Measurements from ENCODE around the gene REV3L. TPM values are rescaled to one million over a fixed set of nuclear protein-coding genes. Genes with fewer than 3 reads are reported as not detected.

REV3L gene
- total and polyA plus RNA-seq, 2 of the 8 experiments (the other 6 are each of a cell fraction or from before 2014, with no cell fraction given): 2.1 to 6.6 TPM

GRCh38 chr6:111259089-111259831 lies 223.8 kb downstream of the REV3L start (continued):
- TF ChIP-seq ATF2 (IDR thresholded peaks at IDR 0.05; ENCODE audit: low read length) (peak; percentile 78), SIN3A (conservative IDR thresholded peaks at IDR 0.05 in 1 of 2, IDR thresholded peaks at IDR 0.05 in 1 of 2; ENCODE audit: low read depth in 1 of 2, low read length in 2 of 2) (peak; percentile 51 to 98; a peak in 2 of 4 replicates), YY1 (IDR thresholded peaks at IDR 0.05; ENCODE audit: low read depth, low read length) (no peak), TAF1 (IDR thresholded peaks at IDR 0.05; ENCODE audit: low read depth, low read length) (peak; percentile 67), CTCF (IDR thresholded peaks at IDR 0.05; ENCODE audit: control extremely low read depth in 1 of 3, insufficient read depth in 1 of 3, low read depth in 1 of 3, low read length in 3 of 3) (peak; percentile 85 to 99 (median 93)), CREB1 (IDR thresholded peaks at IDR 0.05) (peak; percentile 81), GABPA (IDR thresholded peaks at IDR 0.05; ENCODE audit: borderline replicate concordance, insufficient read depth, low read length) (peak; percentile 89), PHF8 (conservative IDR thresholded peaks at IDR 0.05; ENCODE audit: low read depth, low read length) (peak; percentile 79), SIRT6 (IDR thresholded peaks at IDR 0.05; ENCODE audit: low read length) (no peak), E2F6 (IDR thresholded peaks at IDR 0.05) (peak; percentile 83; the same call in 1 of the 2 replicates), USF2 (IDR thresholded peaks at IDR 0.05; ENCODE audit: low read length) (peak; percentile 98), MAX (IDR thresholded peaks at IDR 0.05) (peak; percentile 96), TEAD4 (IDR thresholded peaks at IDR 0.05; ENCODE audit: low read depth, low read length) (0 out of 2 replicates have a peak, but pooled peaks have one; percentile 2), KDM1A (IDR thresholded peaks at IDR 0.05; ENCODE audit: borderline replicate concordance, low read length) (peak; percentile 95), GTF2F1 (IDR thresholded peaks at IDR 0.05; ENCODE audit: borderline replicate concordance, low read depth, low read length) (no peak), FOSL1 (IDR thresholded peaks at IDR 0.05; ENCODE audit: insufficient read depth, low read depth, low read length) (no peak), KDM4A (IDR thresholded peaks at IDR 0.05; ENCODE audit: low read depth, low read length, severe bottlenecking) (peak; percentile 57)

Measured in H1 (cell line).